ENCODE measurements around the gene DSTN.

DNA sequence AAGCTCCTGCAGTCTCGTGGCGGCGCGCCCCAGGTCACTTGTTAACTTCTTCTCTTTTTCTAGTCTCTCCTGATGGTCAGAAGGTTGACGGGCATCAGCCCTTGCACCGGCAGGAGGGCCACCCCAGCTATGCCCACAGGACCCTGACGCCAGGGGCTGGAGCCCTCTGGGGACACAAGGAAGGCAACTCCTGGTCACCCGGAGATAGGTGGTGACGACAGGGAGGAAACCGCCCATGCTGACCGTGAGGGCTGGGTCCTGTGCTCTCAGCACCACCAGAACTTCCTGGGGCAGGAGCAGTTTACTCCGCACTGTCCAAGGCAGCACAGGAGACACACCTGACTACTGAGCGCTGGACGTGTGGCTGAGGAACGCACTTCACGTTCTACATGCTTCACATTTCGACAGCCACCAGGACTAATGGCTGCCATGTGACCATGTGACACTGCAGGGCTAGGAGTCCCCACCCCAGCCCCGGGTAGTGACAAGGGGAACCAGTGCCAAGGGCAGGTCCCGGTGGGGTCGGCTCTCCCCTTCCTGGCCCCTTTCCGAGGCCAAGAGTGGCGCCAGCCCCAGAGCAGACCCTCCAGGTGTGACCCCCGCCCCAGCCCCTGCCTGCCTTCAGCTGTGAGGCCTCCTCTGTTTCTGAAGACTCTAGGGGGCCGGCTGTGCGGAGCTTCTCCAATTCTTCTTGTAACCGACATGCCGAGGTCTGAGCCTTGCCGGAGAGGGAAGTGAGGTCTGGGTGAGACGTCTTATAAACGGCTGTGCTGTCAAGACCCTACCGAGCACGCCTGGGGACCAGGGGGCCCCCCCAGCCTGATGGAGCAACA lies 45.2 kb downstream of the DSTN start:
- TF ChIP-seq, protein P1, sequence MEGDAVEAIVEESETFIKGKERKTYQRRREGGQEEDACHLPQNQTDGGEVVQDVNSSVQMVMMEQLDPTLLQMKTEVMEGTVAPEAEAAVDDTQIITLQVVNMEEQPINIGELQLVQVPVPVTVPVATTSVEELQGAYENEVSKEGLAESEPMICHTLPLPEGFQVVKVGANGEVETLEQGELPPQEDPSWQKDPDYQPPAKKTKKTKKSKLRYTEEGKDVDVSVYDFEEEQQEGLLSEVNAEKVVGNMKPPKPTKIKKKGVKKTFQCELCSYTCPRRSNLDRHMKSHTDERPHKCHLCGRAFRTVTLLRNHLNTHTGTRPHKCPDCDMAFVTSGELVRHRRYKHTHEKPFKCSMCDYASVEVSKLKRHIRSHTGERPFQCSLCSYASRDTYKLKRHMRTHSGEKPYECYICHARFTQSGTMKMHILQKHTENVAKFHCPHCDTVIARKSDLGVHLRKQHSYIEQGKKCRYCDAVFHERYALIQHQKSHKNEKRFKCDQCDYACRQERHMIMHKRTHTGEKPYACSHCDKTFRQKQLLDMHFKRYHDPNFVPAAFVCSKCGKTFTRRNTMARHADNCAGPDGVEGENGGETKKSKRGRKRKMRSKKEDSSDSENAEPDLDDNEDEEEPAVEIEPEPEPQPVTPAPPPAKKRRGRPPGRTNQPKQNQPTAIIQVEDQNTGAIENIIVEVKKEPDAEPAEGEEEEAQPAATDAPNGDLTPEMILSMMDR (conservative IDR thresholded peaks at IDR 0.05; ENCODE audit: low read depth, low read length) = no peak
- TF ChIP-seq MAFK (IDR thresholded peaks at IDR 0.05; ENCODE audit: low read depth, low read length) = no peak
- TF ChIP-seq RAD21 (IDR thresholded peaks at IDR 0.05; ENCODE audit: low read length) = no peak
- no peak for TF ChIP-seq CEBPB (IDR thresholded peaks at IDR 0.05; ENCODE audit: low read depth, low read length)
- TF ChIP-seq POLR2A (IDR thresholded peaks at IDR 0.05; ENCODE audit: low read depth, low read length) = no peak
